ENCODE results near the gene MMP21. TPM values are rescaled to one million over a fixed set of nuclear protein-coding genes. Genes with fewer than 3 reads are reported as not detected.

MMP21 gene
- total RNA-seq, 1 donor from 2014 or later = 0.05 TPM

DNA sequence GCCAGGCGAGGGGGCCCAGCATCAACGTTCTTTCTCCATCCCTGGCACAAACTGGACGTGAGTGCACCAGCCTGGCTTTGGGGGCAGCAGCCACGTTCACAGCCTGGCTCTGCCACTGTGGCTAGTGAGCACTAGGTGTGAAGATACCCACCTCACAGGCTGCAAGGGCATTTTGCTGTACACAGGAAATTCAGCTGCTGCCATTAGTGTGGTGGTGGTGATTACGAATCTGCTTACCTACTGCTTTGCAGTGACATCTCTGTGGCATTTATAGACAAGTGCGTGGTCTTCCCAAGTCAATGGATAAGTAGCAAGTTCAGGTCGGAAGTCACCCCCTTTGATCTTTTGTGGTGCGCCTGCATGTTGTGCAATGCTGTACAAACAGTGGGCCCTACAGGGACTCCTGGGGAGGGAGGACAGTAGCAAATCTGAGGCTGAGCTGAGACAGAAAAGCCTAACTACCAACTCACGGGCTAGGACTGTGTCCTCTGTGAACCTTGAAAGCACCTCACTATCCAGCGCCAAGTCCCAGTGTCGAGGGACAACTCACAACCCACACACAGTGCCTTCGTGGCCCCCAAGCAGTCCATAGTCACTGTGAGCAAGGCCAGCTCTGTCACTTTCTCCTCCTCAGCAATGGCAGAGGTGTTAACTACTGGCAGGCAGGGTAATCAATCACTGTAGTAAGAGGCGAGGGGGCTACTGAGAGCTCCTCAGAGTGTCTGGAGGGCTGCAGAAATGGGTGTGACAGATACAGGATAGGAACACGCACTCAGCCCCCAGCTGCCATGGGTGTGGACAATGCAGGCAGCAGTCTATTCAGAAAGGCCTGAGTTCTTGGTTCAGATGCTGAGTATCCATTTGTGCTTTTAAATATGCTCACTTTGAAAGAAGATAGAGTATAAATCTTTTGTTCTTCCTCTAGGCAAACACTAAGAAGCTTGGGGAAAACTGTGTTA, 17.0 kb upstream of the MMP21 start:
- no peak for DNase-seq (ENCODE audit: low read depth)

DNA sequence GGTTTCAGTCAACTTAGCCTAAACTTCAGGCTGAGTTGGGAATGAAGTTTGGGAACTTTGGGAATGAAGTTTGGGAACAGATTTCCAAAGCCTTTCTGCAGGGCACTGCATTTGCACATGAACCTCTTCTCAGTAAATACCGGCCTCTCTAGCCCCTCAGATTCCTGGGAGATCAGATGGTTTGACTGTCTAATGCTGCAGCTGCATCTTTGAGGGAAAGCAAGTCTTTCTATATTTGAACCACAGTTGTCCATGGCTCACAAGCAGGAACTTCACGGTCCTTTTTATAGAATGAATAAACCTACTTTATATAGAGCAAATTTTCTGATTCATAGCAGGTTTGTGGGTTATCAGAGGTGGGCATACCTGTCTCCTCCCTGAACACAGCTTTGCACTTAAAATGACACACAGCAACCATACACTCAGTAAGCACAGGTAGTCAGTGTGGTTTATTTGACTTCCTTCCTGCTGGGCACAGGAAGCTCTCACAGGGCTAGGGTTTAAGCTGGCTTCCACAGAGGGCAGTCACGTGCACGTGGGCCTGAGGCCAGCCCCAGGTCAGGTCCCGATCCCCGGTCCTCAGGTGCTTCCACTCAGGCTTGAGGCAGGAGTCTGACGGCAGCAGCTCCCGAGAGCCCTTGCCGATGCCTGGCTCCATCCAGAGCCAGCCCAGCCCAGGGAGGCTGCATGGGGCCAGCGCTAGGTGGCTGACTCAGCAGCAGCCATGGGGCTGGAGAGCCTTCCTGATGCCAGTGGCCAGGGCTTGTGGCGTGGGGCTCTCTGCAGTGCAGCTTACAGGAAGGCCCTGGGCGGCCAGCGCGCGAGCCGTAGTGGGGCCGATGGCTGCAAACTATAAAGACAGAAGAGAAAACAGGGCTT, 12.8 kb upstream of the MMP21 start:
- no peak for DNase-seq (ENCODE audit: low read depth)

DNA sequence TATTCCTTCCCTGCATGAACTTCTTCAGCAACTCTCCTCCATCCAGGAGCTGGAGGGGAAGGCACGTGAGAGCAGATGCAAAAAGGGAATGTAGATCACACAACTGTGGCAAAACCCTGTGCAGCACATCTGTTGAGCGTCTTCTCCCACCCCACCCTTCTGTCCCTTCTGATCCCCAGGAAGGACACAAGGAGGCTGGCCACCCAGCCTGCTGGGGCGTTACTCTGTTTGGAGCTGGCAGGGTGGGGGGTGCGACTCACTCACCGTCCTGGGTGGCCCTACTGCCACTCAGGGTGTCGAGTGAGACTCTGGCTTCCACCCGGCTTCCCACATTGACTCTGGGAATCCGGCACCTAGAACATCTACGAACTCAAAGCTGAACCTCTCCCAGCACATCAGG, 10.2 kb upstream of the MMP21 start:
- no peak for DNase-seq (ENCODE audit: low read depth)

DNA sequence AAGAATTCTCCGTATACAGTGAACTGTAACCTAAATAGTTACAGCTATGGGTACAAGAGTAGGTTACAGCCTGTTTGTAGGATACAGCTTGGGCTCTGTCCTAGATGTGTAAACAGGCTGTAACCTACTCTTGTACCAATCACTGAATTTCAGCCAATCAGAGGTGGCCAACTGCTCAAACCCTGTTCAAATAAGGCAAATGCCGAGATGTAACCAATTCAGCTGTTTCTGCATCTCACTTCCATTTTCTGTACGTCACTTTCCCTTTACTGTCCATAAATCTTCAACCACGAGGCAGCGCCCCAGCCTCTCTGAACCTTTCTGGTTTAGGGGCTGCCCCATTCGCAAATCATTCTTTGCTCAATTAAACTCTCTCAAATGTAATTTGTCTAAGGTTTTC, 8.3 kb upstream of the MMP21 start:
- DNase-seq (ENCODE audit: low read depth) = no peak

DNA sequence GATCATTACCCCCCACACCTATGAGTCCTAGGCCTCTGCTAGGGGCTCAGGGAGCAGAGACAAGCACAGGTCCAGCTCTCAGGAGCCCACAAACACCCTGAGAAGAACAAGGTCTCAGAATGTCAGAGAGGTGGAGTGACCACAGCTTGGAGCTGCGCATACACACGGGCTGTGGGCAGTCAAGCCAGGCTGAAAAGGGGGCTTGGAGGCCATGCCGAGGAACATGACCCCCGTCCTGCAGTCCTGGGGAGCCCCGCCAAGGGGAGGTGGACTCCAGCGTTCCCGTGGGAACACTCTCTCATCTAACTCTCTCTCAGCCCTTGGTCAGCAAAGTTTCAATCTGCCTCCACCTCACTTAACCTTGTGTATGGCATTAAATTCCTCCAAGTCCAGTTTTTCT, 7.8 kb upstream of the MMP21 start:
- no peak for DNase-seq (ENCODE audit: low read depth)

DNA sequence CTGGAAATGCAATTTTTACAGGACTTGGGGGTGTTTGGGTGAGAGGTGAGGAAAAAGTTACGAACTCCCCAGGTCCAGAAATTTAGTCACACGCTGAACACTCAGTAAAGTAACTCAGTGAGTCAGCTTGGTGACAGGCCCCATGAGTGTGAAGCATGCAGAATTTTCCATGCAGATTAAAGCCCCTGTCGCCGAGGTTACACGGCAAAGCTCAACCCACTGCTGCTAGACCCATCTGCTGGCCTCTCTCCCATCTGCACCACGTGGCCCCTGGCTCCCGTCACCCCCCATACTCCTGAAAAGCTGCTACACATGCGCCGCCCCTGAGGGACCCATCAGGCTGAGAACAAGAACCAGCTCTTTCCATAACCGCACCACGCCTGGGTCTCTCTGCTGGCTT, 7.0 kb upstream of the MMP21 start:
- DNase-seq (ENCODE audit: low read depth) = no peak

DNA sequence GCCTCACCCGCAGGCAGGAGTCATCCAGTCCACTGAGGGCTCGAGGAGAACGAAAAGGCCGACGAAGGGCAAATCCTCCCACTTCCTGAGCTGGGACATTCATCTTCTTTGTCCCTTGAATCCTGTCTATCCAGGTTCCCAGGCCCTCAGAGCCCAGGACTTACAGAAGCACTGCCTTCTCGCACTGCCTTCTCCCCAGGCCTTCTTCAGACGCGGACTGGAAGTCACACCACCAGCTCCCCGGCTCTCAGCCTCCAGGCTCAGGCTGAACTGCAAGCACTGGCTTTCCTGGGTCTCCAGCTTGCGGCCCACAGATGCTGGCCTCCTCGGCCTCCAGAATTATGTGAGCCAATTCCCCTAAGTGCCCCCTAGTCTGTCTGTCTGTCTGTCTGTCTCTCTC, 6.4 kb upstream of the MMP21 start:
- no peak for DNase-seq (ENCODE audit: low read depth)

DNA sequence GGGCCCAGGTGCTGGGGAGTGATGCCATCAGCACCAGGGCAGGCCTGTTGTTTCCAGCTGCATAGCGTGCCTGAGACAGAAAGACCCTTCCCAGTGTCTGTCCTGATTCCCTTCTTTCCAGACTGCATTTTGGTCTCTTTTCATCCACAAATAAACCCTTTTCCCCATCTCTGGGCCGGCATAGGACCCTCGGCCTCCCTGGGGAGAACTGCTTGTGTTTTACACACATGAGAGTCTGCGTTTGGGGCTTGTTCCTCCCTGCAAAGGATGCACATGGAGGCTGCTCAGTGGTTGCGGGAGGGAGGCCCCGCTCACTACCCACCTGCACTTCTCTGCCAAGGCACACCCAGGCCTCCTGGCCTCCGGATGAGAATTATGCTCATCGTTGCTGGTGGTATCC, 5.8 kb upstream of the MMP21 start:
- DNase-seq (ENCODE audit: low read depth) = no peak

DNA sequence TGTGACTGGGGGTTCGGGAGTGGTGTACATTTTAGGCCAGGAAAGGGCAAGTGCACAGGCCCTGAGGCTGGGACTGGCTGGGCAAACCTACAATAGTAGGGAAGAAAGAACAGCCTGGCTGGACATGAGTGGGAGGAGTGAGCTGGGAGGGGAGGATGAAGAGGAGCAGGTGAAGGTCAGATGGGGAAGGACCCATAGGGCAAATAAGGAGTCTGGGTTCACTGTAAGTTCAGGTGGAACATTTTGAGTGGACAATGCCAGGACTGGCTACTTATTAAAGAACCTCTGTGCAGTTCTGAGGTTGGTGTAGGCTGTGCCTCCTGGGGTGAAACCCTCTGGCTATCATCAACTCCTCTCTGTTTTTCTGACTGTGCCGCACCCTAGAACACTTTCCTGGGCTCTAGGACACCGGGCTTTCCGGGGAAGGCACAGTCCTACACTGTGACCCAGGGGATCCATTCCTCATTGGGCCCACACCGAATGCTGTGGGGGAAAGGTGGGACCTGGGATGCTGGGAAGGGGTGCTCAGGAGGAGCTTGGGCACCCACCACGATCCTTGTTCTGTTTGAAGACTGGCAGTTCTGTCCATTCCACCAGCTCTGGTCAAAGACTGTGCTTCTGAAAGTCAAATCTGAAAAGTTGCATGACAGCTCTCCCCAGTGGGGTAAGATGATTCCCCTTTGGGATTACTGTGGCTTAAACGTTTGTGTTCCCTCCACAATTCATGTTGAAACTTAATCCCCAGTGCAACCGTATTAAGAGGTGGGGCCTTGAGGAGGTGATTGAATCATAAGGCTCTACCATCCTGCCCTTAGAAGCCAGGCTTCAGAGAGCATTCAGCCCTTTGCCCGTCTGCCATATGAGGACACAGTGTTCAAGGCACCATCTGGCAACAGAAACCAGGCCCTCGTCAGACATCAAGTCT, 4.0 kb upstream of the MMP21 start:
- DNase-seq (ENCODE audit: low read depth) = peak; percentile 21

DNA sequence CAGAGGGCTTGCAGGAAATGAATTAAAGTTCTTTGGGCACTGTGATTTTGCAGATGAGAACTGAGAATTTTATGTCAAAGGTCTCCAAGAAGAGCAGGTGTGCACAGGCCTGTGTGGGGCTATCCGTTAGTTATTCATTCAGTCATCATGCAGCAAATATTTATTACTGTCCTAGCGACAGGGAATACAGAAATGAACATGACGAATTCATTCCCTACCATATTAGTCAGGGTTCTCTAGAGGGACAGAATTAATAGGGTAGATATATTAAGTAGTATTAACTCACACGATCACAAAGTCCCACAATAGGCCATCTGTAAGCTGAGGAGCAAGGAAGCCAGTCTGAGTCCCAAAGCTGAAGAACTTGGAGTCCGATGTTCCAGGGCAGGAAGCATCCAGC, 2.9 kb upstream of the MMP21 start:
- DNase-seq (ENCODE audit: low read depth) = no peak

DNA sequence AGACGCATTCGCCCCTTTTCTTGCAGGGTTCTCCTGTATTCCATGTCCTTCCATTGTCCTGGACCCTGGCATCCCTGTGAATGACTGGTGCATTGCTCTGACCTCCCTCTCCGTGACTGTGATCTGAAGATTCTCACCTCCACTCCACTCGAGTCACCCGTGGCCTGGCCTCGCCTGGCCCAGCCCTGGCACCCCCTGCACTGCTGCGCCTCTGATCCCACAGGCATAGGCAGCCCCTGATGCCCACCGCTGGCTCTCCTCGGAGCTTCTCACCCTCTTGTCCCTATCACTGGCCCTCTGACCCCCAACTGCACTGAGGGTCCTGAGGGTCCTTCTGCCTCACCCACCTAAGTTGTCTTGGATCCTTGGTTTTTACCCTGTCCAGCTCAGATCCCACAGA, 2.2 kb upstream of the MMP21 start:
- no peak for DNase-seq (ENCODE audit: low read depth)

DNA sequence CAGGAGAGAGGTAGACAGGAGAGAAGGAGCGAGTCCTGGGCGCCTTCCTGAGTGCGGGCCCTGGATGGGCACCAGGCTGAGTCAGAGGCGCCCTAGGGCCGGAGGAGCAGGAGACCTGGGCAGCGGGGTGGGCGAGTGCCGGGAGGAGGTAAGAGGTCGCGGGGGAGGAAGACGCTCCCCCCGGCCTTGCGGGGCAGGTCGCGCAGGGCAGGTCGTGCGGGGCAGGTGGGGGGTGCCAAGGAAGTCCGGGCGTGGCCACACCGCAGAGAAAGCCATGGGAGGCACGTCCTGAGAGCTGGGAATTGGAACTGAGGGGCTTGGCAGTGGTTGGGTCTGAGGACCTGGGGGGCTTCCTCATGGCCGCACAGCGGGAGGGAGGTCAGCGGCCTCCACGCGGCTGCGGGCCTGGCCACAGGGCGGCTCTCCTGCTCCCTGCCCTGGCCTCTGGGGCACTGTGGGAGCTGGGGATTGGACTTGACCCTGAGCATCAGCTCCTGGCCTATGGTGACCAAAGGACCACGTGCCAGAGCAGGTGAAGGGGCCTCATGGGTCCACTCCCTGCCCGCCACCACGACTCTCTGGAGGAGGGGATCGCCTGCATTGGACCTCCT, 935 bp downstream of the MMP21 start:
- DNase-seq (ENCODE audit: low read depth) = no peak

DNA sequence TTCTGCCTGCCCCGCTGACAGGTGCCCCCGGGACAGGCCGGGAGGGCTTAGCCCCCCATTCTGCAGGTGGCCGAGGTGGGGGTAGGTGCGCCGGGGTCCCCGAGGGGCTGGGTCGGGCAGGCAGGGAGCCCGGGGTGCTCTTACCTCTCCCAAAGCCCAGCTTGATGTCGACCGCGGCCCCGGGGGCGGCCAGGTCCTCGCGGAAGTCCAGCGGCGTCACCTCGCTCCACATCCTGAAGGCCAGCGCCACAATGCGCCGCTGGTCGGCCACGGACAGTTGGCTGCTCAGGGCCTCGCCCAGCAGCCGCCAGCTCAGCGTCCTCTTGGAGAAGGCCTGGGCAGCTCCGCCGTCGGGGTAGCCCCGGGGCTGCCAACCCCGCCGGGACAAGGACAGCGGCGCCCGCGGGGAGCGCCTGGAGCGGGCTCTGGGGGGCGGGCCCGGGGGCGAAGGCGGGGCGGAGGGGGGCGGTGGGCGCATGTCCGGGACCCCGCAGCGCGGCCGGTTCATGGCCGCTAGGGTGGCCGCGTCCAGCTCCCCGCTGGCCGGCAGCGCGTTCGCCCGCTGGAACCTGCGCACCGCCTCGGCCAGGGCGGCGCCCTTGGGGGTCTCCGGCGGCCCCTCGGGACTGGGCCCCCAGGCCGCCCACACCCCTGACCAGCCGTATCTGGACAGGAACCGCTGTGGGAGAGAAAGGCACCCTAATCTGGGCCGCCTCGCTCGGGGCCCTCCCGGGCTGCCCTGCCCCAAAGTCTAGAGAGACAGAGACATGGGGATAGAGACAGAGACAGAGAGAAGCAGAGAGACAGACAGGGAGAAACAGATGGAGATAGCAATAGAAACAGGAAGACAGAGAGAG, 1.7 kb downstream of the MMP21 start:
- no peak for DNase-seq (ENCODE audit: low read depth)

DNA sequence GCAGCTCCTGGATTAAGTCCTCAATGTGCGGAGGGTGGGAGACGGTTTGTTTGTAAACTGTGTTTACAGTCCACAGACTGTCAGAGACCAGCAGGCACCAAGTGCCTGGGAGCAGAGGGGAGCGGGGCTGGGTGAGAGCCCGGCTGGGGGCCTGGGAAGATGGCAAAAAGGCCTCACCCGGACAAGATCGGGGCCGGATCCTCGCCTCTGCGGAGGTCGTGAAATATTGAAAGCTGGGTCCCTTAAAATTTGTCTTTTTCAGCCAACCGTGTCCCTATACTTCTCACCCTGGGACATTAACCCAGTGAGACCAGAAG, 2.8 kb downstream of the MMP21 start:
- no peak for DNase-seq (ENCODE audit: low read depth)

DNA sequence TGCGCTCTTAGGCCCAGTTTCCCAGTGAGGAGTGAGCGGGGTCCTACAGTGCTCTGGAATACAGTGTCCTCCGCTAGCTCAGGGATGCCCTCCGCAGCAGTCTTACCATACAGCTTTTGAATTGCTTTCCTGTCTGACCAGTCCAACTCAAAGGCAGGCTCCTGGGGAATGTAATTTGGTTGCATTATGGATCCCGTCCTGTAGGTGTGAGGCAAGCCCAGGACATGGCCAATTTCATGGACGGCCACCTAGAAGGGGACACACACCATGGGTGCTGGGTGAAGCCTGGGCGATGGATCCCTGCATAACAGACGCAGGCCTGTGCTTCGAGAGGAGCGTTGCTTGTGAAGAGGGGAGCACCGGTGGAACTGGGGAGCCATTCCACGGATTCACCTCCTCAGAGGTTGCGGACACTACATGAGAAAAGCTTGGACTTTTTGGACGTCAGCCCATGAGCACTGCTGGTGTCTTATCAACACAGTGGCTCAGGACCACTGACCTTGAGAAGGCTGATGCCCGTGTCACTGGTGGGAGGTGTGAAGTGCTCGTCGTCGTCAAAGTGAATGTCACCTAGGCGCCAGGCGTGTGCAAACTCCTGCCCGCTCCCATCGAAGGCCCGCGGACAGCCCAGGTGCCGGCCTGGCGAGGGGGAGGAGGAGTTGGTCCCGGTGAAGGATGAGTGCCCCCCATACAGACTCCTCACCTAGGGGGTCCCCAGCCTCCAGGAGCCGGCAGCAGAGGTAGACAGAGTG, 3.3 kb downstream of the MMP21 start:
- no peak for DNase-seq (ENCODE audit: low read depth)

DNA sequence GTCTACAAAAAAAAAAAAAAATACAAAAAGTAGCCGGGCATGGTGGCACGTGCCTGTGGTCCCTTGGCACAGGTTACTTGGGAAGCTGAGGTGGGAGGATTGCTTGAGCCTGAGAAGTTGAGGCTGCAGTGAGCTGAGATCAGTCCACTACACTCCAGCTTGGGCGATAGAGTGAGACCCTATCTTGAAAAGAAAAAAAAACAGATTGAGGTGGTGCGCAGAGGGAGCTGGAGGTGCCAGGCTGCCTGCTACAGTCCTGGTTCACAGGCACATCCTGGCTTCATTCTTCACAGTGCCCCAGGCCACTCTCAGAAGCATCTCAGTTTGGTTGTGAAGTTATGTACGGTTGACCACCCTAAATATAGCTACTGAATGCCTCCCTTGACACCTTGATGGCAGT, 4.8 kb downstream of the MMP21 start:
- DNase-seq (ENCODE audit: low read depth) = no peak

DNA sequence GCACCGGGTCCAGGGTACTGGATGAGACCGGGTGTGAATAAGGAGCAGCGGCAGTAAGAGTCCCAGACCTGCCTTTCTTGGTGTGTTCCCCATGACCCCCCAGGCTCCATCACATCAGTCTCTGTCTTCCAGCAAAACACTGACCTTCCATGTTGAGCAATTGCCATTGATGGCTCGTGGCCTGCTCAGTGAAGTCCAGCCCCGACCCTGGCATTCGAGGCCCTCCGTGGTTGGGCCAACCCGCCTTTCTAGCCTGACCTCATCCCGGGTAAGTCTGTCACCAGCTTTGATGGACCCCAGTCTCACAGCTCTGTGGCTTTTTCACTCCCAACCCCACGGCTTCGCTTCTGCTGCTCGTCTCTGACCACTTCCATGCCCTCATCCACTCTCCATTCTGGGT, 6.4 kb downstream of the MMP21 start:
- DNase-seq (ENCODE audit: low read depth) = no peak

DNA sequence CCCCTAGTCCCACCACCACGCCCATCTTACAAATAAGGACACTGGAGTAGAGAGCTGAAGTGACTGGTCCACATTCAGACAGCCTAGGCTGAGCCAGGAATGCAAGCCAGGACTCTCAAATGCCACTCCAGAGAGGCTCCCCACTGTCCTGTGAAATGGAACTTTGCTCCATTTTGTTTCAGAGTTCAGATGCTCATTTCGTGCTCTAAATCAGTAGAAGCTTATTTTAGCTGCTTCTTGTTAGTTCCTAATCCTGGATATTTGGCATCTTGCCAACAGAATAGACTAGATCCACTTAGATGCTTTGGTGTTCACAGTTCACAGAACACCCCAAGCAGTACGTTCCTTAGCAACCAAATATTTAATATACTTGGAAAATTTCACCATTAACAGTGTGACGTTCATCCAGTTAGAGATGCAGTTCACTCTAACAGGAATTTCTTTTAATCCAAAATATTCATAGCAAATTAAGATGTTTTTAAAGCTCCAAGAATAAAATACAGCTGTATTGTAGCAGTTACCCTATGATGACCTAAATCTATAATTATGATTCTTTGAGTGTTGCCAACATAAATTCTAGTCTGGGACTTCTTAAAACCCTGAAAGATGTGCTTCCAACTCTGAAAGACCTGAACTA, 7.3 kb downstream of the MMP21 start:
- DNase-seq (ENCODE audit: low read depth) = peak; percentile 21

DNA sequence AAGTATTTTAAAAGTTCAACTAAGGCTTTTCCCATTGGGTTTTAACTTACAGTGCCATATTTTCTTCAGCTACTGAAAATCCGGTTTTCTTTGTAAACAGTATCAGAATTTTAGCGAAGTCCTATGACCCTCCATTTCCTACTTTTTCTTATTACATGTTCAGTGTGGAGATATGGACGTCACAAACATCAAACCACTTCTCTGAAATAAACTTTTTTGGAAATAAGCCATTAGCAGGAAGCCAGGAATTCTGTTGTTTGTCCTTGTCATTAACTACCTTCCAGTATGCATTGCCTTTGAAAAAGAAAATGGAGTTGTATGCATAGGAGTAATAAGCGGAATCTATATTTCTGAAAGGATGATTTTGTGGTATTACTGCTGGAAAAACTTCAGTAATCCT, 9.1 kb downstream of the MMP21 start:
- DNase-seq (ENCODE audit: low read depth) = no peak

All from renal cortical epithelial cell (primary cell).